Activated B cell treated with CpG ODN at 0.5 μM for 24 hours (primary cell): ENCODE results near the gene KSR2. TPM values are rescaled to one million over a fixed set of nuclear protein-coding genes. Genes with fewer than 3 reads are reported as not detected.

ENCODE experiments used
- ATAC-seq: fragments of 200-7000 bp; cut with Tn5 transposase; one replicate; pipeline ENCODE4 v1.10.0; 2021; ENCODE audit warnings: low read depth, mild to moderate bottlenecking, moderate library complexity
- CTCF ChIA-PET: fragments of 350-600 bp; sonication (Branson Sonifier 250); formaldehyde crosslinking; loops from one replicate; lab custom pipeline; 2021; ENCODE audit warnings: antibody characterized with exemption; lab: Charles Lee
- POLR2A ChIA-PET: fragments of 350-600 bp; sonication (Branson Sonifier 250); formaldehyde crosslinking; loops from one replicate; lab custom pipeline; 2021; ENCODE audit warnings: antibody characterized with exemption; lab: Charles Lee
- DNase-seq: peaks from one replicate; pipeline ENCODE4 v3.0.0; 2022
- H3K27ac Mint-ChIP-seq: one replicate; pipeline ENCODE4 v1.8.0; 2020; ENCODE audit warnings: mixed read lengths
- H3K27me3 Mint-ChIP-seq: one replicate; pipeline ENCODE4 v1.8.0; 2021; ENCODE audit warnings: mixed read lengths
- H3K36me3 Mint-ChIP-seq: one replicate; pipeline ENCODE4 v1.8.0; 2021; ENCODE audit warnings: low read depth, mixed read lengths
- H3K4me1 Mint-ChIP-seq: one replicate; pipeline ENCODE4 v1.8.0; 2021; ENCODE audit warnings: mixed read lengths
- H3K4me3 Mint-ChIP-seq: one replicate; pipeline ENCODE4 v1.8.0; 2020; ENCODE audit warnings: mild to moderate bottlenecking, mixed read lengths
- H3K9me3 Mint-ChIP-seq: one replicate; pipeline ENCODE4 v1.8.0; 2020; ENCODE audit warnings: mixed read lengths
- intact Hi-C: fragments of 100-400 bp; cut with micrococcal nuclease; formaldehyde crosslinking; loops from one replicate; pipeline ENCODE4 v1.15.1; 2024
- total RNA-seq: library from RNA; stranded (reverse); gene quantifications from 2 replicates; pipeline ENCODE4 v1.2.3, GENCODE V29; 2022
- TF ChIP-seq, protein P1 (sequence below): fragments of 200-600 bp; IDR thresholded peaks from one replicate; pipeline ENCODE4 v1.8.0; 2022; ENCODE audit warnings: antibody characterized with exemption, mild to moderate bottlenecking

Gene KSR2
- total RNA-seq, 1 donor from 2014 or later = not detected

- intact Hi-C loops = no loop called here
- DNase-seq (no peak), ATAC-seq (no peak)
- H3K27me3 Mint-ChIP-seq = no peaks in the 10 kb centered on the region
- ChIA-PET POLR2A (no interaction called here), CTCF (no interaction called here)
- H3K9me3 Mint-ChIP-seq = peaks cover 2% of the 10 kb centered on the region
- no peaks in the 10 kb centered on the region for H3K4me1 Mint-ChIP-seq
- no peak overlapping the region for H3K4me3 Mint-ChIP-seq
- H3K27ac Mint-ChIP-seq = no peak overlapping the region
- no peaks in the 10 kb centered on the region for H3K36me3 Mint-ChIP-seq
- TF ChIP-seq, protein P1, sequence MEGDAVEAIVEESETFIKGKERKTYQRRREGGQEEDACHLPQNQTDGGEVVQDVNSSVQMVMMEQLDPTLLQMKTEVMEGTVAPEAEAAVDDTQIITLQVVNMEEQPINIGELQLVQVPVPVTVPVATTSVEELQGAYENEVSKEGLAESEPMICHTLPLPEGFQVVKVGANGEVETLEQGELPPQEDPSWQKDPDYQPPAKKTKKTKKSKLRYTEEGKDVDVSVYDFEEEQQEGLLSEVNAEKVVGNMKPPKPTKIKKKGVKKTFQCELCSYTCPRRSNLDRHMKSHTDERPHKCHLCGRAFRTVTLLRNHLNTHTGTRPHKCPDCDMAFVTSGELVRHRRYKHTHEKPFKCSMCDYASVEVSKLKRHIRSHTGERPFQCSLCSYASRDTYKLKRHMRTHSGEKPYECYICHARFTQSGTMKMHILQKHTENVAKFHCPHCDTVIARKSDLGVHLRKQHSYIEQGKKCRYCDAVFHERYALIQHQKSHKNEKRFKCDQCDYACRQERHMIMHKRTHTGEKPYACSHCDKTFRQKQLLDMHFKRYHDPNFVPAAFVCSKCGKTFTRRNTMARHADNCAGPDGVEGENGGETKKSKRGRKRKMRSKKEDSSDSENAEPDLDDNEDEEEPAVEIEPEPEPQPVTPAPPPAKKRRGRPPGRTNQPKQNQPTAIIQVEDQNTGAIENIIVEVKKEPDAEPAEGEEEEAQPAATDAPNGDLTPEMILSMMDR = no peak
These were observed 178.6 kb downstream of the KSR2 start for GRCh38 chr12:117790198-117790597.

GRCh38 chr12:117789195-117789912 is 179.4 kb downstream of the KSR2 start:
- TF ChIP-seq, protein P1 = no peak
- ChIA-PET CTCF (no interaction called here), POLR2A (no interaction called here)
- intact Hi-C loops = no loop called here
- H3K27me3 Mint-ChIP-seq = no peaks in the 10 kb centered on the region
- no peak overlapping the region for H3K27ac Mint-ChIP-seq
- DNase-seq (no peak), ATAC-seq (no peak)
- H3K4me1 Mint-ChIP-seq = no peaks in the 10 kb centered on the region
- no peaks in the 10 kb centered on the region for H3K36me3 Mint-ChIP-seq
- H3K4me3 Mint-ChIP-seq = no peak overlapping the region
- peaks cover 7% of the 10 kb centered on the region for H3K9me3 Mint-ChIP-seq

DNA sequence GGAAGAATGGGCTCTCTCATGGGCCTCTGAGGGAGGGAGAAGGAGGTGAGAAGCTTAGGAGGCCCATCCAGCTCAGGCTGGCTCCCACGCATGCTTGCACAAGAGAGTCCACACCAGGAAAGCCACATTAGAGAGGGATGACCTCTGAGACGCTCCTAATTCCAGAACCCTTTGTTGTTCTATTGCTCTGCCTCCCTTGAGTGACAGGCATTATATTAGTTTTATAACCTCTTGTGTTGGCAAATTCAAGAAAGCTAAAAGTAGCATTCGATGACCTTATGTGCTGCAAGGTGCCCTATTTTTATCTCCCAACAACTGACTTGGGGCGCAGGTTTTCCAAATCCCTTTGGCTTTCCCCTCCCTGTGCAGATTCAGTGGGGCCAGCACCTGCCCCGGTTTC is 190.1 kb downstream of the KSR2 start:
- DNase-seq = no peak
- ATAC-seq = no peak
- TF ChIP-seq, protein P1 = no peak
- no peaks in the 10 kb centered on the region for H3K27me3 Mint-ChIP-seq
- no peak overlapping the region for H3K4me3 Mint-ChIP-seq
- intact Hi-C loops = no loop called here
- H3K9me3 Mint-ChIP-seq = no peaks in the 10 kb centered on the region
- ChIA-PET CTCF (no interaction called here), POLR2A (no interaction called here)
- no peak overlapping the region for H3K27ac Mint-ChIP-seq
- H3K4me1 Mint-ChIP-seq = no peaks in the 10 kb centered on the region
- no peaks in the 10 kb centered on the region for H3K36me3 Mint-ChIP-seq

- Mint-ChIP-seq H3K4me1 (no peaks in the 10 kb centered on the region), H3K4me3 (no peak overlapping the region), H3K27me3 (no peaks in the 10 kb centered on the region), H3K9me3 (no peaks in the 10 kb centered on the region), H3K27ac (no peak overlapping the region), H3K36me3 (no peaks in the 10 kb centered on the region)
- intact Hi-C loops = no loop called here
- DNase-seq = no peak
- ChIA-PET CTCF (no interaction called here), POLR2A (no interaction called here)
- TF ChIP-seq, protein P1 = no peak
- ATAC-seq = no peak
These were observed 193.6 kb downstream of the KSR2 start for GRCh38 chr12:117774941-117775775.

DNA sequence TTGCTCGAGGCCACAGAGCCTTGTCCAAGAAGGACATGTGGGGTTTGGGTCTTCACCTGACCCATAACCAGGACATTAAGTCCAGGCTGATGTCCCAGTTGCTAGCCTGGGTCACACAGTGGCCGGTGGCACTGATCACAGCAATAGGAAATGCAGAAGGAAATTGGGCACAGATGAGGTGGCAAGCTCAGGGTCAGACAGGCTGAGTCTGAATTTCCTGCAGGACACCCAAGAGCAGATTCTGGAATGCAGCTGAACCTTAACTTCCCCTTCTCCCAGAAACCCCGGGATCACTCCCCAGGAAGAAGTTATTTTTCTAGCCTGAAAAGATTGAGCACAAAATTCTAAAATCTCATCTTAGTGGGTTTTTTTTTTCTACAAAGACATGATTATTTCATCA is 199.9 kb downstream of the KSR2 start:
- H3K4me3 Mint-ChIP-seq = no peak overlapping the region
- H3K4me1 Mint-ChIP-seq = no peaks in the 10 kb centered on the region
- TF ChIP-seq, protein P1 = no peak
- DNase-seq (no peak), ATAC-seq (no peak)
- CTCF ChIA-PET = no interaction called here
- POLR2A ChIA-PET = no interaction called here
- peaks cover 5% of the 10 kb centered on the region for H3K9me3 Mint-ChIP-seq
- intact Hi-C loops = no loop called here
- no peak overlapping the region for H3K27ac Mint-ChIP-seq
- no peaks in the 10 kb centered on the region for H3K27me3 Mint-ChIP-seq
- no peaks in the 10 kb centered on the region for H3K36me3 Mint-ChIP-seq
